NCI-H2196 (cell line): ENCODE data around the gene DENND1A.
A peak's percentile ranks its signal among the peaks of the same experiment; 100 is the strongest.

Experiments used
- DNase-seq: peaks from one replicate; lab custom pipeline; 2025; ENCODE audit not compliant: unreplicated experiment; lab: John Stamatoyannopoulos, UW

DENND1A gene

GRCh38 chr9:123349691-123350480 lies 580.0 kb downstream of the DENND1A start:
- peak; percentile 76 for DNase-seq

GRCh38 chr9:123349033-123349432 lies 580.9 kb downstream of the DENND1A start:
- DNase-seq, result no peak

DNA sequence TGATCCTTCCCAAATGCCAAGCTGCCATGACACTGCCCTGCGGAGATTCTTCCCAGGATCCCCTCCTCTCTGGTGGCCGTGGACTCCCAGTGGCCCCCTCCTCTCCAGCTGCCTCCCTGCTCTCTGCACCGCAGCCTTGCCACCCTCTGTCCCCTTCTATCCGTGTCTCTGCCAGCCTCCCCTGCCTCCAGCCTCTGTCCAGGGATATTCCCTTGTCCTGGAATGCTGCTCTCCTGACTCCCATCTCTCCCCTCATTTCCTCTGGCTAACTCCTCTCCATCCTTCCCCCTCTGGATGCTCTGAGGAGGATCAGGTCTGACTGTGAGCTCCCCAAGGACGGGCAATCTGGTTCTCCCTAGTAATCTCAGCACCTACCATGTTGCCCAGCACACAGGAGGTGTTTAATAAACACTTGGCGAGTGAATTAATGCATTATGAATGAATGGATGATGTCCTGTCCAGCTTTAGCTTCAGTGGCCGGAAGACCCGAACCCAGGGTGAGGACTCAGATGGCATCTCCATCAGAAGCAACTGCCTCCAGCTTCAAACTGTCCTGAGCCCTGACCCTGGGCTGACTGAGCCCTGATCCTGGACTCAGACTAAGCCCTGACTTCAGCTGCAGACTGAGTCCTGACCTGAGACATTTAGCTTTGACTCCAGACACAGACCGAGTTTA lies 581.5 kb downstream of the DENND1A start:
- DNase-seq, result no peak

GRCh38 chr9:123347289-123348060 lies 582.5 kb downstream of the DENND1A start:
- DNase-seq, result no peak

DNA sequence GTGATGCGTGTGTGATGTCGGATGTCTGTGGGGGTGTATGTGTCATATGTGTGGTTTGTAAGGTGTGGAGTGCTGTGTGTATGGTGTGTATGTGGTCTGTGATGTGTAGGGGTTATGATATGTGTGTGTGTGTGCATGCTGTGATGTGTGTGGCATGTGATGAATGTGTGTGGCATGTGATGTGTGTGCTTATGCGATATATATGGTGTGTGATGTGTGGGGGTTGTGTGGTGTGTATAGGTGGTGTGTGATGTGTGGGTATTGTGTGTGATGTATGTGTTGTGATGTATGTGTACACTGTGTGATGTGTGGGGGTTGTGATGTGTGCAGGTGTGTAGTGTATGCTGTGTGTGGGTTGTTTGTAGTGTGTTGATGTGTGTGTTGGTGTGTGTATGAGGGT lies 583.1 kb downstream of the DENND1A start:
- DNase-seq, result no peak

- DNase-seq, result no peak
These were observed 583.9 kb downstream of the DENND1A start for GRCh38 chr9:123346026-123346425.

DNA sequence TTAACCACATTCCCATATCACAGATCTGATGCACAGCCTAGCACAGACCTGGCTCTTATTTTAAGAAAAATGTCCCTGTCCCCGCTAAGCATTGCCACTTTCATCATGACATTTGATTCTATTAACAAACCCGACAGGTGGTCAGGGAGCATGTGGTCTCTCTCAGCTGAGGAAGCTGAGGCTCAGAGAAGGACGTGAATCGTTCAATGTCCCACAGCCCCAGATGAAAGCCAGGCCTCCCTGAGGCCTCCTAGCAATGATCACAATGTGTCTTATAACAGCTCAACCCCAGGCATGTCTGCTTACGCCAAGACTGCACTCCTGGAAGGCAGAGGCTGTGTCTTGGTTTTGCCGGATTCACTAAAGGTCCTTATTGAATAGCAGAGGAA lies 584.4 kb downstream of the DENND1A start:
- no peak for DNase-seq

- no peak for DNase-seq
These were observed 585.6 kb downstream of the DENND1A start for GRCh38 chr9:123344192-123344949.

GRCh38 chr9:123343443-123344191 lies 586.3 kb downstream of the DENND1A start:
- no peak for DNase-seq

DNA sequence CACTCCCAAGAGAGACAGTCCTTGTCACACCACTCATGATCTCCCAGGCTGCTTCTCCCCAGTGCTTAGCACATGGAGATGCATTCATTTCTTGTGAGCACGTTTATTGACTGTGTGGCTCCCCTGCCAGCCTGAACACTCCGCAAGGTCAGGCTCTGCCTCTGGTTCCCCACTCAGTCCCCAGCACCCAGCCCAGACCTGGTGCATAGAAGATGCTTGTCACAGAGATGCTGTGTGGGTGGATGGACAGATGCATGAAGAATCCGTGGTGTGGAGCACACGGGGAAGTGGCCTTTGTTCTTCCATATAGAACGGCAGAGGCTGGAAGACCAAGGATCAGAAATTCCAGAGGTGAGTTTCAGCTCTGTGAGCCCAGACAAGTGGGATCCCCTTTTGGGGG lies 587.7 kb downstream of the DENND1A start:
- no peak for DNase-seq

DNA sequence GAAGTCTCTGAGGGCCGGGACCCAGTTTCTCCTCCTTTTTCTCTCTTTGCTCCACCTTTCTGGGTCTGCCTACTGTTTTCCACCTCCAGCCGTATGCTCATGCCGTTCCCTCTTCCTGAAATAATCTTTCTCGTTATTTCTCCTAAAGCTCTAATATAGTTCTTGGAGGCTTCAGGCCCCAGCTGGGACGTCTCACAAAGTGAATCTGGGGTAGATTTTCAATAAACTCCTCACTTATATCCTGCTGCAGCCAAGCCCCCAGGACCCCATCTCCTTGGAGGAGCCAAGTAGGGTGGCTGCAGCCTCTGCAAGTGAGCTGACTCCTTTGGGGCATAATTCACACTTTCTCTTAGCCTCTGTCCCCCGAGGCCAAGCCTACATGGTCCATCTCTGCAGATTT lies 588.1 kb downstream of the DENND1A start:
- DNase-seq, result no peak

- no peak for DNase-seq
These were observed 590.0 kb downstream of the DENND1A start for GRCh38 chr9:123339666-123340510.

DNA sequence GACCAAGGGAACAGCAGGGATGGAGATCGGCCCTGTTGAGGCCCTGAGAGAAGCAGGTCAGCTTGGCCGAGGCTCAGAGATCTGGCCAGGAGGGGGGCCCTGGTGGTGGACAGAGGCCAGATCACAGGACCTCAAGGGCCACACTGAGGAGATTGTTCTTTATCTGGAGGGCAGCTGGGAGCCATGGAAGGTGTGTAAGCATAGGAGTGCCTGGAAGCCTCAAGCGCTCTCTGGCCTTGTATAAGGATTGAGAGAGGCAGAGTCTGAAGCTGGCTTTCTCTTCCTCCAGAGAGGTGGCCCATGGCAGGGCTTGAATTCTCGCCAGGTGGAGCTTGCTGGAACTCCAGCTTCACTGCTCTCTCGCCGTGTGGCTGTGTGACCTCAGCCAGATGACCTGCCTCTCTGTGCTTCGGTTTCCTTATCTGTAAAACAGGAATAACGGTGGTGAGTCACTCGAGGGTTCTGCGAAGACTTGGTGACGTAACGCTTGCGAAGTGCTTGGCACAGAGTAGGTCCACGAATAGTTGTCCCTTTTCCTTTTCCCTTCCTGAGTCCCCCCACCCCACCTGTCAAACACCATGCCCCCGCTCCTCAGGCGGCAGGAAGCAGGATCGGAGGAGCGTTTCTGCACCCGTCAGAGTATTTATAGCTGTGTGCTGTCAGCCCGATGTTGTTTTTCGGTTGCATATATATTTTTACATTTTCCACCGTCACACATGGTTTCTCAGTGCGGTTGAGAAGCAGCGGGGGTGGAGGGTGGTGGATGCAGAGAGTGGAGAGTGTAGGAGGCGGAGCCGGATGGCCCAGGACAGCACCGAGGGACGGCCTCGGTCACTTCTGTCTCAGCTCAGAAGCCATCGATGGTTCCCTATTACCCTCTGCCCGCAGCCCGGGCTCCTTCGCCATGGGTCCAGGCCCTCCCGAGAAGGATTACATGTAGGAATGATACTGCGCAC lies 590.9 kb downstream of the DENND1A start:
- no peak for DNase-seq

- no peak for DNase-seq
These were observed 592.0 kb downstream of the DENND1A start for GRCh38 chr9:123337971-123338370.

- DNase-seq, result no peak
These were observed 593.0 kb downstream of the DENND1A start for GRCh38 chr9:123336959-123337358.

- no peak for DNase-seq
These were observed 593.5 kb downstream of the DENND1A start for GRCh38 chr9:123336449-123336848.

DNA sequence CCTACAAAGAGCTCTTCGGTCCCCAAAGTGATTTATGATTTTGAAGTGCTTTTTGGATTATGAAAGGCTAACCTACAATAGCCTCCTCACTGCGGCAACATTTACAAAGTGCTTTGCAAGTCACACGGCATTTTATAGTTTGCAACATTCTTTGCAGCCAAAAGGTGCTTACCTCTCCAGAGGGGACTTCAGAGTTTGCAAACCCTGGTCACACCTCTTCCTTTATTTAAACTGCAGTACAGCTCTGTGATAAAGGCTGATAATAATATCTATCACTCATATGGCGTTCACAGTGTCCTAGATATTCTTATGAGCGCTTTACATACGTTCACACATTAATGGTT lies 594.0 kb downstream of the DENND1A start:
- DNase-seq, result no peak

DNA sequence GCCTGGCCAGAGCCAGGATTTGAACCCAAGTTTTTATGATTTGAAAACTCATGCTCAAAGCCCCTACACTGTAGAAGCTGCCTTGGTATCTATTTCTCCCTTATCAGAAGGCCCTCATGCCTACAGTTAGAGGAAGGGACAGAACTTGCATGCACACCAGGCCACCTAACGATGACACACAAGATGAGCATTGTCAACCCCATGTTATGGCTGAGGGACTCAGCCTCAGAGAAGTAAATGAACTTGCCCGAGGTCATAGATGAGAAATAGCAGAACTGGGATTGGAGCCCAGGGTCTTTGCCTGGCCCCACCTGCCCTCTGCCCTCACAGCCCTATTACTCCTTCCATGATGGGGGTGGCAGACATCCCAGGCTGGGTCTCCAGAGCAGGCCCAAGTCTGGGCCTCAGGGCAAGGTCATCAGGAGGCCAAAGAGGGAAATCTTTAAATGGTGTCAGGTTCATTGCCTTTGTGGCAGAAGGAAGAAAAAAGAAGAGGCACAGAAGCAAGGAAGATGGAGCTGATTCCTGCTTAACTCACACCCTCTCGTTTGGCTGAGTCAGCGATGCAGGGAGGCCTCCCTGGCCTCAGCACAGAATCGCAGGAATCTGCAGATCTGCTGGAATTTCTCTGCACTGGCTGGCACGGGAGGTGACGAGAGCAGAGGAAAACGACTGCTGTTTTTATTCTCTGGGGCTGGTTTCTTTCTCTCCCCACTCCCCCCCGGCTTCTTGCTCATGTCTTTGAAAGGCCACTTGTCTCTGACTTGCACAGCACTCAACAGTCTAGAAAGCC lies 594.5 kb downstream of the DENND1A start:
- no peak for DNase-seq
